Muscle of leg (tissue), 16 donors: ENCODE results near the gene SP140. TPM values are rescaled to one million over a fixed set of nuclear protein-coding genes. Genes with fewer than 3 reads are reported as not detected.

Source experiments
- DNase-seq: peaks from one replicate; pipeline ENCODE4 v3.0.0; 2013
- H3K27ac ChIP-seq: one replicate; pipeline ENCODE4 v1.5.1; 2013; ENCODE audit warnings: mild to moderate bottlenecking, low read length, control low read depth
- H3K27me3 ChIP-seq: one replicate; pipeline ENCODE4 v1.6.1; 2013; ENCODE audit warnings: low read length; ENCODE audit not compliant: control insufficient read depth, insufficient read depth
- H3K36me3 ChIP-seq: one replicate; pipeline ENCODE4 v1.6.1; 2013; ENCODE audit warnings: low read length; ENCODE audit not compliant: control insufficient read depth, insufficient read depth
- H3K4me1 ChIP-seq: one replicate; pipeline ENCODE4 v1.6.1; 2013; ENCODE audit warnings: low read length; ENCODE audit not compliant: control insufficient read depth, insufficient read depth
- H3K4me3 ChIP-seq: one replicate; pipeline ENCODE4 v1.5.1; 2013; ENCODE audit warnings: low read length, control low read depth
- H3K9me3 ChIP-seq: replicated peaks from 2 replicates; pipeline ENCODE4 v1.6.1; 2013; ENCODE audit warnings: low read depth, low read length; ENCODE audit not compliant: control insufficient read depth
- WGBS: methylation state at CpG from one replicate; pipeline ENCODE4 v1.1.5; 2013; ENCODE audit warnings: missing lambda C conversion rate; ENCODE audit not compliant: insufficient coverage; 5-methylcytosine and 5-hydroxymethylcytosine counted together
- long read RNA-seq, 11 donors: transcript quantifications; one replicate each; lab custom pipeline, GENCODE V29; 2026
- polyA plus RNA-seq, 8 donors: library from polyadenylated mRNA; unstranded; fragments of 120-200 nt; gene quantifications; one replicate each; pipeline versions ENCODE4 v1.2.1 to v1.2.3, GENCODE V29; 2013; ENCODE audit warnings: inconsistent platforms in 1 of 8, low replicate concordance in 1 of 8; ENCODE audit not compliant: insufficient read length in 8 of 8, insufficient read depth in 1 of 8
- total RNA-seq: library from RNA; stranded (reverse); fragments of 120-200 nt; gene quantifications from one replicate; pipeline ENCODE4 v1.2.4, GENCODE V29; 2013

SP140 gene
- 0.22 TPM for total RNA-seq
- polyA plus RNA-seq, result 1 to 10 TPM in 2 of 8 donors, under 1 TPM in 6; 0.29 to 1.5 (median 0.67) TPM
- long read RNA-seq, donor 1, result 0 reads
- long read RNA-seq, donor 2, result 0 reads
- long read RNA-seq, donor 3, result 0 reads
- long read RNA-seq, donor 4, result 0 reads
- long read RNA-seq, donor 5, result 0 reads
- long read RNA-seq, donor 6, result 0 reads
- long read RNA-seq, donor 7, result 0 reads
- long read RNA-seq, donor 8, result 0 reads
- long read RNA-seq, donor 9, result 0 reads
- long read RNA-seq, donor 10, result 0 reads
- long read RNA-seq, donor 11, result 0 reads

- H3K27me3 ChIP-seq, result no peaks in the 10 kb centered on the region
- no peak within 1 kb of the TSS for H3K4me3 ChIP-seq
- no peaks in the 10 kb centered on the region for H3K9me3 ChIP-seq
- peaks cover 2% of the 10 kb centered on the region for H3K4me1 ChIP-seq
- DNase-seq, result peak; percentile 34
- 84% methylated on average over 5 of the region's 8 CpGs for WGBS
- no peaks in the 10 kb centered on the region for H3K36me3 ChIP-seq
- H3K27ac ChIP-seq, result peak within 1 kb of the TSS; percentile 0
Measured at GRCh38 chr2:230225486-230225885, at the start of gene SP140. Gene SP140, plus strand, starts transcription at chr2:230225736. Its CDS starts 109 bp downstream, at chr2:230225845.

GRCh38 chr2:230176996-230177395 is 48.5 kb upstream of the SP140 start:
- Histone ChIP-seq H3K4me3 (no peak overlapping the region), H3K4me1 (no peaks in the 10 kb centered on the region), H3K9me3 (no peaks in the 10 kb centered on the region), H3K36me3 (peaks cover 68% of the 10 kb centered on the region), H3K27ac (no peak overlapping the region), H3K27me3 (no peaks in the 10 kb centered on the region)
- 69% methylated on average over 3 of the region's 3 CpGs for WGBS
- no peak for DNase-seq

DNA sequence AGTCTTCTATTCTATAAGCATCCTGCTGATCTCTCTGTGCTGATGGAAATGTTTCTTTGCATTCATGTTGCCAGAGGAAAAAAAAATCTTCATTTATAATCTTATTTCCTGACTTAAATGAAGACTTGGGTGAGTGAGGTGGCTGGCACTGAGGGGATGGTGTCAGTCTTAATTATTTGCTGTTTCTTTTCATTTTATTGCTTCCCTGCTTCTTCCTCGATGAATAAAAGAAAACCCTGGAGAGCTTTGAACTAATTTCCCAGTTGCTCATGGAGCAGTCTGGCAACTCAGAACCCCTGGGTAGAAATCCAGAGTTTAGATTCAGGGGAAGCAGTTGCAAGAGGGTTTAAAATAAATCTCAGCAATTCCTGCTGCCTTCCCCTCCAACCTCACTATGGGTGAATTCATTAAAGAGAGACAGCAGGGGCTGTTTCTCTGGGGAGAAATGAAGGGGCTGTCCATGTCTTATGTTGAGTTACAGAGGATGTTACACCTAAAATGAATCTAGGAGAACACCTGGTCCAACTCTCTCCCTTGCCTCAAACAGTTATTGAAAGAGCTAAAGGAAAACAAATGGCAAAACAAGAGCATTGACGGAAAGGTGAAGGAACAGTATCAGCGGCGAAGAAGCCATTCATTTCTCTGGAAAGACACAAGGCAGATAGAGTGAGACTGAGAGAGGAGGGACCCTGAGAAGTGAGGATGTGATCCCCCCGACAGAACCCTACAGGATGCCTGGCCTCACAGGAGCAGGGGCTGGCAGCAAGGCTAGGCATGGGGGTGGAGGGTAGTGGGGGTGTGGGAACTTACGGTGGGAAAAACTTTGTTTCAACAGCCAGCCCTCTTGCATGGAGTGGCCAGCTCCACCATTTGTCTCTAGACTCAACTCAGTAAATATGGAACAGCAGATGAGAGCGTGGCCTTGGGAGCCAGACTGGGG is 46.7 kb upstream of the SP140 start:
- no peaks in the 10 kb centered on the region for H3K27me3 ChIP-seq
- no peak for DNase-seq
- H3K4me1 ChIP-seq, result no peaks in the 10 kb centered on the region
- WGBS, result 75% methylated on average over 4 of the region's 7 CpGs
- no peaks in the 10 kb centered on the region for H3K9me3 ChIP-seq
- no peak overlapping the region for H3K4me3 ChIP-seq
- H3K36me3 ChIP-seq, result peaks cover 65% of the 10 kb centered on the region
- H3K27ac ChIP-seq, result no peak overlapping the region

DNA sequence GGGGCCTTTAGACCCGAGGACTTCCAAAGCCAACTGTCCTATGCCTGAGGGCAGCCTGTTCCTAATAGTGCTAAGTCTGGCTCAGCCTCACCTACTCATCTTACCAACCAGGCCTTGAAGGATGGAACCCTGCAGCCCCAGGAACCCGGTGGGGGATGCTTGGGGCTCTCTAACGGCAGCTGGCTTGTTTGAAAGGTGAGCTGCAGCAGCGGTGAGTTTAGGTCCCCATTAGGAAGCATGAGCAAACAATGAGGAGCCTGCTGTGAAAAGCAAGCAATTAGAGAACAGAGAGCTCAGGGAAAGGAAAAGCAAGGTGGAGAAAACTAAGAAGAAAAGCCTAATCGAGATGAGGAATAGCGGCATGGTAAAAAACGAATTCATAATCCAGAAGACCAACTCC is 45.6 kb upstream of the SP140 start:
- H3K27ac ChIP-seq, result no peak overlapping the region
- no peaks in the 10 kb centered on the region for H3K9me3 ChIP-seq
- WGBS, result 84% methylated on average over 3 of the region's 7 CpGs
- H3K36me3 ChIP-seq, result peaks cover 55% of the 10 kb centered on the region
- H3K4me1 ChIP-seq, result no peaks in the 10 kb centered on the region
- H3K27me3 ChIP-seq, result no peaks in the 10 kb centered on the region
- H3K4me3 ChIP-seq, result no peak overlapping the region
- DNase-seq, result no peak

GRCh38 chr2:230181195-230181594 is 44.3 kb upstream of the SP140 start:
- WGBS, result no CpG with 5 or more reads among the region's 2 CpGs
- Histone ChIP-seq H3K4me3 (no peak overlapping the region), H3K4me1 (no peaks in the 10 kb centered on the region), H3K36me3 (peaks cover 46% of the 10 kb centered on the region), H3K27me3 (no peaks in the 10 kb centered on the region), H3K9me3 (no peaks in the 10 kb centered on the region), H3K27ac (no peak overlapping the region)
- no peak for DNase-seq

DNA sequence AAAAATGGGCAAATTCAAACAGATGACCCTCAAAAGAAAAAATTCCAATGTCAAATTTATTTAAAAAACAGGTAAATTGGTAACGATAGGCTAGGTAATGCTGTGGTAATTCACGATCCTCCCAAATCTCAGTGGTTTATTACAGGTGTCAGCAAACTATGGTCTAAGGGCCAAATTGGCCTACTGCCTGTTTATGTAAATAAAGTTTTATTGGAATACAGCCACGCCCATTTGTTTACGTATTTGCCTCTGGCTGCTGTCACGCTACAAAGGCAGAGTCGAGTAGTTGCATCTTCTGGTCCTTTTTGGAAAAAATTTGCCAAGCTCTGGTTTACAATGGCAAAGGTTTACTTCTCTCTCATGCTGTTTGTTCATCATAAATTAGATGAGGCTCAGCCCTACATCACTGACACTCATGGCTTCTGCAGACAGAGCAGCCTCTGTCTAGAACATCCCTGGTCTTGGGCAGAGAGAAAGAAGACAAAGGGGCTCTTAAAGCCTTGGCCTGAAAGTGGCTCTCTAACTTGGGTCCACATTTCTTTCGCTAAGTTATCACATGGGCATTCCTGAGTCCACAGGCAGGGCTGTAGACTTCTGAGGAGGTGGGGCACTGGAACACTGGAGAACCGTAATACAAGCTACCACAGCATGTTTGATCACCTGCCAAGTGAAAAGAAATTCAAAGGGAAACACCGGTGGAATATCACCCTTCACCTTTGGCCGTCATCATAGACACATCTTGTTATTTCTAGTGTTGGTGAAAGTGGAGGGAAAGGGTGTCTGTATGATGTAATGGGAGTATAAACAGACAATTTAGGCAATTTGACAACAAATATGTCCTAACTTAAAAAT is 40.6 kb upstream of the SP140 start:
- DNase-seq, result no peak
- no peaks in the 10 kb centered on the region for H3K4me1 ChIP-seq
- no peak overlapping the region for H3K27ac ChIP-seq
- 43% methylated on average over 2 of the region's 10 CpGs for WGBS
- no peaks in the 10 kb centered on the region for H3K9me3 ChIP-seq
- H3K27me3 ChIP-seq, result no peaks in the 10 kb centered on the region
- H3K4me3 ChIP-seq, result no peak overlapping the region
- peaks cover 23% of the 10 kb centered on the region for H3K36me3 ChIP-seq

DNA sequence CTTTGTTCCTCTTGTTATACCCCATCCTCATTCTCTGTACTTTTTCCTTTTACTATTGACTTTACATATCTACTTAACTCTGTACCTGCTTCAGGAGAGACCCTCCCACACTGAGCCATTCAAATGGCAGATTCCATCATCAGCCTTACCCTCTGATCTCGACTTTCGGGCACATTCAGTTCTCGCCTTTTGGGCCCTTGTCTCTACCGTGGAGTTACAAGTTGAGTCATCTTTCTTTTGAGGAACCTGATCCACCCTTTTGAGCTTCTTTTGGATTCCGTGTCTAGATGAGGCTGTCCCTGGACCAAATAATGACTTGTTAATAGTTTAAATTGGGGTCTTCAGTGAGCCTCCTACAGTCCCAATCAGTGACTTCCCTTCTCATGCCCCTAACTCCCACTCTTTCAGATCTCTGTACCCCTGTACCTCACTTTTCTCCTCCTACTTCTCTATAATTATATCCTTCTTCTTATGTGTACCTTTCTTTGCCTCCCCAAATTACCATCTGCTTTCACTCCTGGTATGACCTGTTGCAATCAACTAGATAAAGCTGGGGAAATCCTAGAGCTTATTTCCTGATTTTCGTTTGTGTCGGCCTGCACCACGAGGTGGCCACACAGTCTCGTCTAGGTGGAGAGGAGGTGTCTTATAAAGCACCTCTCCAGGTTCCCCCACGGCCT is 23.0 kb upstream of the SP140 start:
- WGBS, result 88% methylated on average over 9 of the region's 10 CpGs
- Histone ChIP-seq H3K4me3 (no peak overlapping the region), H3K36me3 (peaks cover 58% of the 10 kb centered on the region), H3K27me3 (no peaks in the 10 kb centered on the region), H3K9me3 (peaks cover 7% of the 10 kb centered on the region), H3K27ac (no peak overlapping the region), H3K4me1 (no peaks in the 10 kb centered on the region)
- no peak for DNase-seq

GRCh38 chr2:230203110-230203676 is 22.3 kb upstream of the SP140 start:
- Histone ChIP-seq H3K9me3 (peaks cover 2% of the 10 kb centered on the region), H3K4me3 (no peak overlapping the region), H3K27me3 (no peaks in the 10 kb centered on the region), H3K36me3 (peaks cover 55% of the 10 kb centered on the region), H3K27ac (no peak overlapping the region), H3K4me1 (no peaks in the 10 kb centered on the region)
- WGBS, result 94% methylated on average over 14 of the region's 15 CpGs
- no peak for DNase-seq

- H3K9me3 ChIP-seq, result no peaks in the 10 kb centered on the region
- DNase-seq, result no peak
- no peak overlapping the region for H3K27ac ChIP-seq
- no peaks in the 10 kb centered on the region for H3K27me3 ChIP-seq
- H3K4me1 ChIP-seq, result no peaks in the 10 kb centered on the region
- no peak overlapping the region for H3K4me3 ChIP-seq
- peaks cover 65% of the 10 kb centered on the region for H3K36me3 ChIP-seq
- WGBS, result 60% methylated on average over 1 of the region's 1 CpG
Measured at GRCh38 chr2:230205034-230205433, 20.5 kb upstream of the SP140 start.
